Osteocyte (in vitro differentiated cells): ENCODE measurements around the gene EPHB3. TPM values are rescaled to one million over a fixed set of nuclear protein-coding genes. Genes with fewer than 3 reads are reported as not detected.

Source experiments
- DNase-seq: peaks from one replicate; pipeline ENCODE4 v3.0.0; 2021; ENCODE audit warnings: mixed read lengths; ENCODE audit not compliant: unreplicated experiment; ENCODE audit errors: extremely low spot score
- H3K27ac Mint-ChIP-seq: one replicate; pipeline ENCODE4 v1.8.0; 2021; ENCODE audit warnings: mild to moderate bottlenecking, mixed read lengths; ENCODE audit not compliant: unreplicated experiment
- H3K27me3 Mint-ChIP-seq: one replicate; pipeline ENCODE4 v1.8.0; 2021; ENCODE audit warnings: mixed read lengths; ENCODE audit not compliant: unreplicated experiment
- H3K36me3 Mint-ChIP-seq: one replicate; pipeline ENCODE4 v1.8.0; 2021; ENCODE audit warnings: mixed read lengths; ENCODE audit not compliant: unreplicated experiment
- H3K4me1 Mint-ChIP-seq: one replicate; pipeline ENCODE4 v1.8.0; 2021; ENCODE audit warnings: mixed read lengths; ENCODE audit not compliant: unreplicated experiment
- H3K4me3 Mint-ChIP-seq: one replicate; pipeline ENCODE4 v1.8.0; 2021; ENCODE audit warnings: mild to moderate bottlenecking, moderate library complexity, mixed read lengths; ENCODE audit not compliant: unreplicated experiment
- H3K9me3 Mint-ChIP-seq: one replicate; pipeline ENCODE4 v1.8.0; 2021; ENCODE audit warnings: mixed read lengths; ENCODE audit not compliant: unreplicated experiment
- CTCF ChIP-seq: fragments of 200-600 bp; sonication (generic); IDR thresholded peaks from 2 replicates; pipeline ENCODE4 v1.5.0; 2021; ENCODE audit warnings: antibody characterized with exemption, mild to moderate bottlenecking, moderate library complexity
- total RNA-seq: library from RNA; stranded (reverse); gene quantifications from 2 replicates; pipeline ENCODE4 v1.2.1, GENCODE V29; 2021

EPHB3 gene
- total RNA-seq, 1 donor from 2014 or later, result 11.4 TPM

- no peaks in the 10 kb centered on the region for H3K27me3 Mint-ChIP-seq
- peaks cover under 1% of the 10 kb centered on the region for H3K36me3 Mint-ChIP-seq
- TF ChIP-seq CTCF, result no peak
- no peaks in the 10 kb centered on the region for H3K9me3 Mint-ChIP-seq
- peak overlapping the region; percentile 69 for H3K4me3 Mint-ChIP-seq
- peak overlapping the region; percentile 56 for H3K27ac Mint-ChIP-seq
- H3K4me1 Mint-ChIP-seq, result peaks cover 57% of the 10 kb centered on the region
- DNase-seq, result no peak
These were observed 6.5 kb downstream of the EPHB3 start for GRCh38 chr3:184567946-184568559.

- no peak for DNase-seq
- no peak for TF ChIP-seq CTCF
- peak overlapping the region; percentile 69 for H3K4me3 Mint-ChIP-seq
- peaks cover 2% of the 10 kb centered on the region for H3K36me3 Mint-ChIP-seq
- peaks cover 52% of the 10 kb centered on the region for H3K4me1 Mint-ChIP-seq
- H3K27me3 Mint-ChIP-seq, result no peaks in the 10 kb centered on the region
- H3K9me3 Mint-ChIP-seq, result no peaks in the 10 kb centered on the region
- H3K27ac Mint-ChIP-seq, result peak overlapping the region; percentile 56
These were observed 7.0 kb downstream of the EPHB3 start for GRCh38 chr3:184568560-184568923.

GRCh38 chr3:184568924-184569829 lies 7.6 kb downstream of the EPHB3 start:
- peak overlapping the region; percentile 69 for H3K4me3 Mint-ChIP-seq
- H3K27me3 Mint-ChIP-seq, result no peaks in the 10 kb centered on the region
- TF ChIP-seq CTCF, result no peak
- no peaks in the 10 kb centered on the region for H3K9me3 Mint-ChIP-seq
- peaks cover 2% of the 10 kb centered on the region for H3K36me3 Mint-ChIP-seq
- peaks cover 45% of the 10 kb centered on the region for H3K4me1 Mint-ChIP-seq
- DNase-seq, result peak; percentile 96
- peak overlapping the region; percentile 82 for H3K27ac Mint-ChIP-seq

DNA sequence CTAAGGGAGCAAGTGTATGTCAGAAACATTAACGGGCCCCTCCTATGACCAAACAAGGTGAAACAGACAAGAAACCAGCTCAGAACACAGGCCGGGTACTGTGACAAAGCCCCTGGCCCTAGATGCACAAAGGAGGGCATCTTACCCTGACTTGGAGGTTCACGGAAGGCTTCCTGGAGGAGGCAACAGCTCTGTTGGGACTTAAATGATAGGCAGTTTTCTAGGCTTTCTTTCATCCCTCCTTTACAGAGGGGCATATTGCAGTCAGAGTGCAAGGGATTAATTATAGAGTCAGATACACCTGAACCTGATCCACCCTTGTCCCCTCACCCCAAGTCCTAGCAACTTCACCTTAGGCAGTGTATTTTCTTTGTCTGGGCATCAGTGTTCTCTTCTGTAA lies 8.4 kb downstream of the EPHB3 start:
- DNase-seq, result no peak
- Mint-ChIP-seq H3K27me3 (no peaks in the 10 kb centered on the region), H3K4me1 (peaks cover 45% of the 10 kb centered on the region)

More for the DNA sequence above, 8.4 kb downstream of the EPHB3 start:
- Mint-ChIP-seq H3K27ac (peak overlapping the region; percentile 82), H3K36me3 (peaks cover 2% of the 10 kb centered on the region), H3K4me3 (no peak overlapping the region), H3K9me3 (no peaks in the 10 kb centered on the region)
- TF ChIP-seq CTCF, result no peak
